ENCODE data around the gene AKAP13.
A peak's percentile ranks its signal among the peaks of the same experiment; 100 is the strongest.

AKAP13 gene

GRCh38 chr15:85615930-85616329 is 235.5 kb downstream of the AKAP13 start:
- FAIRE-seq (peak; percentile 84), DNase-seq (ENCODE audit: insufficient read length, low spot score) (peak; percentile 24)
- TF ChIP-seq TAF1 (IDR thresholded peaks at IDR 0.05; ENCODE audit: low read depth, low read length) (no peak), POLR2A (IDR thresholded peaks at IDR 0.05; ENCODE audit: low read depth, low read length) (no peak), POU2F2 (IDR thresholded peaks at IDR 0.05; ENCODE audit: low read depth, low read length) (no peak), SPI1 (IDR thresholded peaks at IDR 0.05; ENCODE audit: low read depth, low read length) (no peak), PAX5 (IDR thresholded peaks at IDR 0.05; ENCODE audit: insufficient read depth, low read length, severe bottlenecking) (no peak), POLR2AphosphoS5 (IDR thresholded peaks at IDR 0.05; ENCODE audit: low read depth, low read length) (no peak)

GRCh38 chr15:85616549-85617110 is 236.2 kb downstream of the AKAP13 start:
- DNase-seq (ENCODE audit: insufficient read length, low spot score) (no peak), FAIRE-seq (no peak)
- no peak for TF ChIP-seq POLR2AphosphoS5 (IDR thresholded peaks at IDR 0.05; ENCODE audit: low read depth, low read length)
- TF ChIP-seq PAX5 (IDR thresholded peaks at IDR 0.05; ENCODE audit: insufficient read depth, low read length, severe bottlenecking), result no peak
- no peak for TF ChIP-seq SPI1 (IDR thresholded peaks at IDR 0.05; ENCODE audit: low read depth, low read length)
- TF ChIP-seq POLR2A (IDR thresholded peaks at IDR 0.05; ENCODE audit: low read depth, low read length), result no peak
- no peak for TF ChIP-seq POU2F2 (IDR thresholded peaks at IDR 0.05; ENCODE audit: low read depth, low read length)
- TF ChIP-seq TAF1 (IDR thresholded peaks at IDR 0.05; ENCODE audit: low read depth, low read length), result no peak

DNA sequence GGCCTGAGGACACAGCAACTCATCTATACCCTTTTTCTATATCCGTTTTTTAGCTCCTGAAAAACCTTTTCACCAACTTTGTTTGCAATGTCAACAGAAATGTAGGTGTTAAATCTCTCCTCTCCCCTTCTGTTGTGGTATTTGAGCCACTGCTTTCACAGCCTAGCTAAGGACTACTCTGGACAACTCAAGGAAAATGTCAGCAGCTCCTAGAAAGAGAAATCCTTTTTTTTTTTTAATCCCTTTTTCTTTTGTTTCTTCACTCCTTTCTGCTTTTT is 237.8 kb downstream of the AKAP13 start:
- FAIRE-seq, result no peak
- TF ChIP-seq TAF1 (IDR thresholded peaks at IDR 0.05; ENCODE audit: low read depth, low read length) (no peak), PAX5 (IDR thresholded peaks at IDR 0.05; ENCODE audit: insufficient read depth, low read length, severe bottlenecking) (no peak), POLR2AphosphoS5 (IDR thresholded peaks at IDR 0.05; ENCODE audit: low read depth, low read length) (no peak), SPI1 (IDR thresholded peaks at IDR 0.05; ENCODE audit: low read depth, low read length) (no peak), POU2F2 (IDR thresholded peaks at IDR 0.05; ENCODE audit: low read depth, low read length) (no peak), POLR2A (IDR thresholded peaks at IDR 0.05; ENCODE audit: low read depth, low read length) (no peak)
- no peak for DNase-seq (ENCODE audit: insufficient read length, low spot score)

- TF ChIP-seq POLR2A (IDR thresholded peaks at IDR 0.05; ENCODE audit: low read depth, low read length) (0 out of 2 replicates have a peak, but pooled peaks have one; percentile 43), POU2F2 (IDR thresholded peaks at IDR 0.05; ENCODE audit: low read depth, low read length) (no peak), TAF1 (IDR thresholded peaks at IDR 0.05; ENCODE audit: low read depth, low read length) (no peak)
- DNase-seq (ENCODE audit: insufficient read length, low spot score) (no peak), FAIRE-seq (peak; percentile 94)
Measured at GRCh38 chr15:85618956-85619491, 238.6 kb downstream of the AKAP13 start.

DNA sequence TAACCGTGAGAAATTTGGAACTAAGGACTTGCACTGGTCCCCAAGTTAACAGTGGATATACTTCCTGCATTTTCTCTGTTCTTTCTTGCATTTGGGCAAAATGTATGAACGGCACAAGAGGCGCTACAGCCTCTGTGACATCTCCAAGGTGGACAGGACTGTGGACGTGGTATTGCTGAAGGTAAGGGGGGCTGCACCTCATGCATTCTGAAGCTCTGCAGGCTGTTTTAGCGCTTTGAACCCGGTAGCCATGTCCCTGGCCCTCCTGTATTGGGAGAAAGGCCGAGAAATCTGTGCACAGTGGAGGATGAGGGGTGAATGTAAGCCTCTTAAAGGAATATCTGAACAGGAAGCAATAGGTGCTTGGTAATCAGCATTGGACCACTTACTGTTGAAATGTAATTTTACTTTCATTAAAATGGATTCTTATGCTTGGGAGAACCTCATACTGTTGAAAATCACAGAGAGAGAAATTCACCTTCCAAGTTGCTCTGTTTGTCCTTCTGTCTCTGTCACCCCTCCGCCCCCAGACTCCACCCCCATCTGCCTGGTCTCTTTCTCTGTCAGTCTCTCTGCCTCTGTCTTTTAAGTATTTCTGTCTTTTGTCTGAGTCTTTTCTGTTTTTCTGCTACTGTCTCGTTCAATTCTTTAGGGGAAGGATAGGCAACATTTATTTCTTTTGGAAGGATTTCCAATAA is 239.7 kb downstream of the AKAP13 start:
- TF ChIP-seq TAF1 (IDR thresholded peaks at IDR 0.05; ENCODE audit: low read depth, low read length) (no peak), POLR2AphosphoS5 (IDR thresholded peaks at IDR 0.05; ENCODE audit: low read depth, low read length) (no peak), POU2F2 (IDR thresholded peaks at IDR 0.05; ENCODE audit: low read depth, low read length) (no peak), POLR2A (IDR thresholded peaks at IDR 0.05; ENCODE audit: low read depth, low read length) (no peak), SPI1 (IDR thresholded peaks at IDR 0.05; ENCODE audit: low read depth, low read length) (no peak)
- FAIRE-seq (peak; percentile 69), DNase-seq (ENCODE audit: insufficient read length, low spot score) (no peak)

- no peak for FAIRE-seq
- no peak for DNase-seq (ENCODE audit: insufficient read length, low spot score)
- TF ChIP-seq POU2F2 (IDR thresholded peaks at IDR 0.05; ENCODE audit: low read depth, low read length), result no peak
- TF ChIP-seq POLR2AphosphoS5 (IDR thresholded peaks at IDR 0.05; ENCODE audit: low read depth, low read length), result no peak
- TF ChIP-seq POLR2A (IDR thresholded peaks at IDR 0.05; ENCODE audit: low read depth, low read length), result no peak
- TF ChIP-seq SPI1 (IDR thresholded peaks at IDR 0.05; ENCODE audit: low read depth, low read length), result no peak
- no peak for TF ChIP-seq TAF1 (IDR thresholded peaks at IDR 0.05; ENCODE audit: low read depth, low read length)
- TF ChIP-seq PAX5 (IDR thresholded peaks at IDR 0.05; ENCODE audit: insufficient read depth, low read length, severe bottlenecking), result no peak
Measured at GRCh38 chr15:85620690-85621049, 240.3 kb downstream of the AKAP13 start.

DNA sequence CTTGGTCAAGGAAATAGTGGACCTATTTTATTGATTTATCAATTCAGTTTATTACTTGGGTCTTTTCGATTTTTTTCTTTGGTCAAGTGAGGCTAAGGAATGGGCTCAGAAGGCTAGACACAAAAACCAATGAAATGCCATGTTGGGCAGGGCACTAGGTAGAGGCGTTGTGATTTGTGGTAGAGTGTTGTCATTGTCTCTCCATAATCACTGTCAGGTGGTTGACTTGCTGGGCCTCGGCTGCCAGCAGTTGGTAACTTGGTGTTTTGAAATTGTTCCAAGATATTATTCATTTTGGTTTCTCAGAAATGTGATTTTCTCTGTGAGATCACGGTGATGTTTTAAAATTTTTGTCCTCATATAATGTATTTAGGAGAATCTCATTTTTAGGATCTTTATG is 240.7 kb downstream of the AKAP13 start:
- FAIRE-seq, result no peak
- TF ChIP-seq SPI1 (IDR thresholded peaks at IDR 0.05; ENCODE audit: low read depth, low read length), result no peak
- no peak for TF ChIP-seq POU2F2 (IDR thresholded peaks at IDR 0.05; ENCODE audit: low read depth, low read length)
- no peak for TF ChIP-seq PAX5 (IDR thresholded peaks at IDR 0.05; ENCODE audit: insufficient read depth, low read length, severe bottlenecking)
- TF ChIP-seq POLR2A (IDR thresholded peaks at IDR 0.05; ENCODE audit: low read depth, low read length), result no peak
- no peak for TF ChIP-seq POLR2AphosphoS5 (IDR thresholded peaks at IDR 0.05; ENCODE audit: low read depth, low read length)
- TF ChIP-seq TAF1 (IDR thresholded peaks at IDR 0.05; ENCODE audit: low read depth, low read length), result no peak

GRCh38 chr15:85622221-85622831 is 241.9 kb downstream of the AKAP13 start:
- DNase-seq (ENCODE audit: insufficient read length, low spot score) (no peak), FAIRE-seq (no peak)
- TF ChIP-seq PAX5 (IDR thresholded peaks at IDR 0.05; ENCODE audit: insufficient read depth, low read length, severe bottlenecking), result no peak
- TF ChIP-seq POLR2AphosphoS5 (IDR thresholded peaks at IDR 0.05; ENCODE audit: low read depth, low read length), result no peak
- no peak for TF ChIP-seq SPI1 (IDR thresholded peaks at IDR 0.05; ENCODE audit: low read depth, low read length)
- TF ChIP-seq POLR2A (IDR thresholded peaks at IDR 0.05; ENCODE audit: low read depth, low read length), result no peak
- no peak for TF ChIP-seq TAF1 (IDR thresholded peaks at IDR 0.05; ENCODE audit: low read depth, low read length)
- no peak for TF ChIP-seq POU2F2 (IDR thresholded peaks at IDR 0.05; ENCODE audit: low read depth, low read length)

More for the DNA sequence above, 240.7 kb downstream of the AKAP13 start:
- no peak for DNase-seq (ENCODE audit: insufficient read length, low spot score)

DNA sequence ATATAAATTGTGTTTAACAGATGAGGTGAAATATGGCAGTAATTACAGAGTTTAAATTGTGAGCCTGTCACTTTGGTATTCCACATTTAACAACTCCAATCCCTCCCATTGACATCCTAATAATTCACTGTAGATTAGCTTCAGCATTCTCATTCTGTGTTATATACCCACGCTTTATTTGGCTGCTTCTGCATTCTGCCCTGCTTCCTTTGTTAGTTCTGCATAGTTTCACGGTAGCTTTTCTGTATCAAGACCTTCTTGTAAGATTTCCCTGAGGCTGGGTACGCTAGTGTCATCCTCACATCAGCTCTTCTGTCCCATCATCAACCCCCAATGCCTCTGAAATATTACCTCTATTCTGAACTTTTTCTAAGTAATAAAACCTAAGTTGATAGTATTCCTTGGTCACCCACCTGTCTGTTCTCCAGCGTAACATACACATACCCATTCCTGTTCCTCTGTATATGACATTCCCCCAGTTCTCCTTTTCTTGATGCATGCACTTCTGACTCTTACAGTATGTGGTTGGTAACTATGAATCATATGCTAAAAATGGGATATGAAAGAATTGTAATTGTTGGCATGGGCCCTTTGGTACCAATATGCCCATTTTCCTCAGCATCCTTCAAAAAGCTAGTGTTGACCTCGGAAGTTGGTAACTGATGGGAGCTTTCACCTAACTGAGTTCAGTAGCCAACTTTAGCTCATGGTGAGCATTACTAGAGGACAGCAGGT is 243.1 kb downstream of the AKAP13 start:
- FAIRE-seq (no peak), DNase-seq (ENCODE audit: insufficient read length, low spot score) (no peak)
- peak; percentile 79 for TF ChIP-seq SPI1 (IDR thresholded peaks at IDR 0.05; ENCODE audit: low read depth, low read length)
- no peak for TF ChIP-seq POLR2AphosphoS5 (IDR thresholded peaks at IDR 0.05; ENCODE audit: low read depth, low read length)
- no peak for TF ChIP-seq PAX5 (IDR thresholded peaks at IDR 0.05; ENCODE audit: insufficient read depth, low read length, severe bottlenecking)
- TF ChIP-seq POU2F2 (IDR thresholded peaks at IDR 0.05; ENCODE audit: low read depth, low read length), result no peak
- no peak for TF ChIP-seq TAF1 (IDR thresholded peaks at IDR 0.05; ENCODE audit: low read depth, low read length)
- no peak for TF ChIP-seq POLR2A (IDR thresholded peaks at IDR 0.05; ENCODE audit: low read depth, low read length)

Measured in GM12891 (cell line).